Stimulated activated naive B cell treated with anti-CD40 and anti-IgM and Interleukin-4, amounts not matched to agents 10 μg/mL and 1 μg/mL and 100 μg/mL, for 72 hours (primary cell): ENCODE measurements around the gene NPM1.
"Not testable (repeated sequence)": the region's sequence is repeated elsewhere in the genome, so short reads cannot be mapped to it uniquely, and the experiment has no call there.

ENCODE experiments used
- ATAC-seq, 2 donors: fragments of 150-1000 bp; cut with Tn5 transposase; replicated peaks; 2 replicates each; pipeline ENCODE4 v1.10.0; 2021; ENCODE audit warnings: moderate library complexity in 1 of 2
- DNase-seq: peaks from one replicate; pipeline ENCODE4 v3.0.0; 2021
- H3K27ac Mint-ChIP-seq: one replicate; pipeline ENCODE4 v1.8.0; 2022; ENCODE audit warnings: mild to moderate bottlenecking, mixed read lengths
- H3K27me3 Mint-ChIP-seq, 2 donors: one replicate each; pipeline ENCODE4 v1.8.0; 2022; ENCODE audit warnings: mixed read lengths in 2 of 2
- H3K36me3 Mint-ChIP-seq, 2 donors: one replicate each; pipeline ENCODE4 v1.8.0; 2022; ENCODE audit warnings: mixed read lengths in 2 of 2, mild to moderate bottlenecking in 1 of 2
- H3K4me1 Mint-ChIP-seq, 2 donors: one replicate each; pipeline ENCODE4 v1.8.0; 2022; ENCODE audit warnings: mixed read lengths in 2 of 2, mild to moderate bottlenecking in 1 of 2
- H3K4me3 Mint-ChIP-seq, 2 donors: one replicate each; pipeline ENCODE4 v1.8.0; 2022; ENCODE audit warnings: mild to moderate bottlenecking in 2 of 2, mixed read lengths in 2 of 2, moderate library complexity in 1 of 2
- H3K9me3 Mint-ChIP-seq, 2 donors: one replicate each; pipeline ENCODE4 v1.8.0; 2022; ENCODE audit warnings: mixed read lengths in 2 of 2, mild to moderate bottlenecking in 1 of 2

The NPM1 gene

DNA sequence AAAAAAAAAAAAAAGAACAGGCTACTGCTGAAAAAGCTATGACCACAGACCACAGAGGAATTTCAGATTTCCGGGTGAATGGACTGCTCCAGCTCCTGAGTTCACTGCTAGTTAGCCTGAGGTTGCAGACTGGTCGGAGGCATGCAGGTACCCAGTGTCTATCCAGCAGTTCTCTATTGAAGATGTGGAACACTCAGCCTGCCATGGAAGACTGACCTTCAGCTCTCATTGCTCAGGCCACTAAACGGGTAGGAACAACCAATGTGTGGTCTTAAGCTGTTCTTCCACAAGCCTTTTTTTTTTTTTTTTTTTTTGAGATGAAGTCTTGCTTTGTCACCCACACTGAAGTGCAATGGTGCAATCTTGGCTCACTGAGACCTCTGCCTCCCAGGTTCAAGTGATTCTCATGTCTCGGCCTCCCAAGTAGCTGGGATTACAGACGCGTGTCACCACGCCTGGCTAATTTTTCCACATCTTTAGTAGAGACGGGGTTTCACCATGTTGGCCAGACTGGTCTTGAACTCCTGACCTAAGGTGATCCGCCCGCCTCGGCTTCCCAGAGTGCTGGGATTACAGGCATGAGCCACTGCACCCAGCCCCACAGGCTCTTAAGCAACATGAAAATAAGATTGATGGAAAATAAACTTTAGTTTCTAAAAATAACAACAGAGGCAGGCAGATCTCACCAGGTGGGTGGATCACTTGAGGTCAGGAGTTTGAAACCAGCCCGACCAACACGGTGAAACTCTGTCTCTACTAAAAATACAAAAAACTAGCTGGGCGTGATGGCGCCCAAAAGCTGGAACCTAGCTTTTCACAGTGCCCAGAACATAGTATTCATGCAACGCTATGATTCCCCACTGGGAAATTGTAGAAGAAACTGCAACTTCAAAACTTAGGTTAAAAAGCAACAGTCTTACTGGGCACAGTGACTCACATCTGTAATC lies 20.0 kb upstream of the NPM1 start:
- H3K4me3 Mint-ChIP-seq: no peak overlapping the region
- no peaks in the 10 kb centered on the region for H3K36me3 Mint-ChIP-seq
- H3K9me3 Mint-ChIP-seq: no peaks in the 10 kb centered on the region
- DNase-seq (no peak), ATAC-seq (peak; percentile 51 to 63)
- H3K27ac Mint-ChIP-seq: peak overlapping the region; percentile 17
- H3K4me1 Mint-ChIP-seq: peaks cover 5 to 15% of the 10 kb centered on the region in 2 donors
- peaks cover 30 to 49% of the 10 kb centered on the region in 2 donors for H3K27me3 Mint-ChIP-seq

DNA sequence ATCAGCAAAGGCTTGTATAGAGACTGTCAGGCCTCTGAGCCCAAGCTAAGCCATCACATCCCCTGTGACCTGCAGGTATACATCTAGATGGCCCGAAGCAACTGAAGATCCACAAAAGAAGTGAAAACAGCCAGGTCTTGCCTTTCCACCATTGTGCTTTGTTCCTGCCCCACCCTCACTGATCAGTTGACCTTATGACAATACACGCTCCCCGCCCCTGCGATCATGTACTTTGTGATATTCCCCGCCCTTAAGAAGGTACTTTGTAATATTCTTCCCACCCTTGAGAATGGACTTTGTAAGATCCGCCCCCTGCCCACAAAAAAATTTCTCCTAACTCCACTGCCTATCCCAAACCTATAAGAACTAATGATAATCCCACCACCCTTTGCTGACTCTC lies 18.6 kb upstream of the NPM1 start:
- no peak for DNase-seq
- Mint-ChIP-seq H3K27me3 (peaks cover 30 to 49% of the 10 kb centered on the region in 2 donors), H3K4me3 (no peak overlapping the region), H3K9me3 (no peaks in the 10 kb centered on the region), H3K27ac (no peak overlapping the region), H3K4me1 (peaks cover 0 to 7% of the 10 kb centered on the region in 2 donors), H3K36me3 (no peaks in the 10 kb centered on the region)
- ATAC-seq: no peak

DNA sequence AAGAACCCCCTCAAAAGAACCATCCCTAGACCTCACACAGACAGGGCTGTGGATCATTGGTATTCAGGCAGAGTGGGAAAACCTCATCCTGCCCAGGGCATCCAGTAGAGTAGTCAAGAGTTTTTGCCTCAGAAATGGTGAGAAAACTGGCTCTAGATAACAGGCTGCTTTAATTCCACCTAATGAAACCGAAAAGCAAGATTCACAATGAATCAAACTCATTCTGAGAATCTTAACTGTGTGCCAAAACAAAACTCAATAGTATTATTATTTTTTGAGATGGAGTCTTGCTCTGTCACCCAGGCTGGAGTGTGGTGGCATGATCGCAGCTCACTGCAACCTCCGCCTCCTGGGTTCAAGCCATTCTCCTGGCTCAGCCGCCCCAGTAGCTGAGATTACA lies 17.8 kb upstream of the NPM1 start:
- H3K4me3 Mint-ChIP-seq: no peak overlapping the region
- H3K27ac Mint-ChIP-seq: no peak overlapping the region

DNA sequence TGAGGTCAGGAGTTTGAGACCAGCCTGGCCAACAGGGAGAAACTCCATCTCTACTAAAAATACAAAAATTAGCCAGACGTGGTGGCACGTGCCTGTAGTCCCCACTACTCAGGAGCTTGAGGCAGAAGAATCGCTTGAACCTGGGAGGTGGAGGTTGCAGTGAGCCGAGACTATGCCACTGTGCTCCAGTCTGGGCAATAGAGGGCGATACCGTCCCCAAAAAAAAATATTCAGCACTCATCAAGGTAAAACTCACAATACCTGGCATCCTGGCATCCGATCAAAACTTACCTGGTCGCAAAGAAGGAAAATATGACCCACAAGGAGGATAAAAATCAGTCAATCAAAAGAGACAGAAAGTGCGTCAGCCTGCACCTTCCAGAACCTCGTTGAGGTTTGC lies 16.8 kb upstream of the NPM1 start:
- H3K4me1 Mint-ChIP-seq, ATAC-seq, DNase-seq, H3K27ac Mint-ChIP-seq, H3K9me3 Mint-ChIP-seq, H3K4me3 Mint-ChIP-seq, H3K36me3 Mint-ChIP-seq: not testable (repeated sequence)
- peaks cover 21 to 36% of the 10 kb centered on the region in 2 donors for H3K27me3 Mint-ChIP-seq

More for the DNA sequence above, 17.8 kb upstream of the NPM1 start:
- Mint-ChIP-seq H3K36me3 (no peaks in the 10 kb centered on the region), H3K4me1 (peaks cover 0 to 5% of the 10 kb centered on the region in 2 donors), H3K9me3 (no peaks in the 10 kb centered on the region), H3K27me3 (peaks cover 30 to 46% of the 10 kb centered on the region in 2 donors)
- DNase-seq (no peak), ATAC-seq (no peak)

DNA sequence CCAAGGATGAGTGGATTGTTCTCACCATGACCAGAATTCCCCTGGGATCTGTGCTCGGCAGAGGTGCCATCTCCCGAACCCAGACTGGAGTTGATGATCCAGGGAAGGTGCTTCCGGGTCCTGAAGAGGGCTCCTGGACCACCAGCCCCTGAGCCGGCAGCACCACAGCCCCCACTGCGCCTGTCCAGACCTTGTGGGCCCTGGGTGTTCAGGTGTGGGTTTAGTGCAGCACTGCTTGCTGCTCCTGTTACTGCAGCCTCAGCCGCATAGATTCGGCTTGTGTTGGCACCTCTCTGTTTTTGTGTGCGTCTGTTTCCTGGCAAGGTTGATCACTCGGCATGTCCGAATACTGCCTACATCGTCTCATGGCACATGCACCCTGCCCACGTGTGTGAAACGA lies 16.3 kb upstream of the NPM1 start:
- H3K4me1 Mint-ChIP-seq: peaks cover 0 to 5% of the 10 kb centered on the region in 2 donors
- no peaks in the 10 kb centered on the region for H3K36me3 Mint-ChIP-seq
- DNase-seq (no peak), ATAC-seq (no peak)
- H3K9me3 Mint-ChIP-seq: no peaks in the 10 kb centered on the region
- no peak overlapping the region for H3K27ac Mint-ChIP-seq
- H3K27me3 Mint-ChIP-seq: peaks cover 21 to 34% of the 10 kb centered on the region in 2 donors
- no peak overlapping the region for H3K4me3 Mint-ChIP-seq

DNA sequence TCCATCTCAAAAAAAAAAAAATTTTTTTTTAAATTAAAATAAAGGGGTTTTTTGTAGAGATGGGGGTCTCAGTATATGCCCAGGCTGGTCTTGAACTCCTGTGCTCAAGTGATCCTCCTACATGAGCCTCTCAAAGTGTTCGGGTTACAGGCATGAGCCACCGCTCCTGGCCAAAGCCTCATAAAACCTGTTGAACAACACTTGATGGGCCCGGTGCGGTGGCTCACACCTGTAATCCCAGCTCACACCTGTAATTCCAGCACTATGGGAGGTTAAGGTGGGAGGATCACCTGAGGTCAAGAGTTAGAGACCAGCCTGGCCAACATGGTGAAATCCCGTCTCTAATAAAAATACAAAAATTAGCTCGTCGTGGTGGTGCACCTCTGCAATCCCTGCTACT lies 7.7 kb upstream of the NPM1 start:
- Mint-ChIP-seq H3K9me3 (no peaks in the 10 kb centered on the region), H3K4me1 (no peaks in the 10 kb centered on the region), H3K36me3 (no peaks in the 10 kb centered on the region), H3K27ac (no peak overlapping the region), H3K4me3 (no peak overlapping the region), H3K27me3 (no peaks in the 10 kb centered on the region)
- ATAC-seq (no peak), DNase-seq (no peak)

DNA sequence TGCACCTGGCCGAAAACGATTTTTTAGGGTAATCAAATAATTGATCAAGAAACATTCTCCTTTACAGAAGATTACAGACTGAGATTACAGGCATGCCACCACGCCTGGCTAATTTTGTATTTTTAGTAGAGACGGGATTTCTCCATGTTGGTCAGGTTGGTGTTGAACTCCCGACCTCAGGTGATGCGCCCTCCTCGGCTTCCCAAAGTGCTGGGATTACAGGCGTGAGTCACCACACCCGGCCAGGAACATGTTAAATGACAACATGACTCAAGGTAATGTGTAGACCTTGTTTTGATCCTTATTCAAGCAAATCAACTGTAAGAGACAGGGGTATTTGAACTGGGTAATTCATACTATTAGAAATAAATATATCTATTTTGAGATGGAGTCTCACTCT lies 3.2 kb upstream of the NPM1 start:
- DNase-seq, H3K9me3 Mint-ChIP-seq, H3K27ac Mint-ChIP-seq, H3K4me3 Mint-ChIP-seq, ATAC-seq, H3K27me3 Mint-ChIP-seq: not testable (repeated sequence)
- Mint-ChIP-seq H3K4me1 (peaks cover 11 to 27% of the 10 kb centered on the region in 2 donors), H3K36me3 (peaks cover 17 to 23% of the 10 kb centered on the region in 2 donors)

DNA sequence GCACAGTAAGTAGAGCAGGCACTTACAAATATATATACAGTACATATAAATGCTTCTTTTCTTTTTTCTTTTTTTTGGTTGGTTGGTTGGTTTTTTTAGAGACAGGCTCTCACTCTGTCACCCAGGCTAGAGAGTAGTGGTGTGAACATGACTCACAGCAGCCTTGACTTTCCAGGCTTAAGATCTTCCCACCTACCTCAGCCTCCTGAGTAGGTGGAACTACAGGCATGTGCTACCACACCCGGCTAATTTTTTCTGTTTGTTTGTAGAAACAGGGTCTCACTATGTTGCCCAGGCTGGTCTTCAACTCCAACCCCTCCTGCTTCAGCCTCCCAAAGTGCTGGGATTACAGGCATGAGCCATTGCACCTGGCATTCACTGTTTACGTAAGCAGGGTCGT lies 2.6 kb upstream of the NPM1 start:
- not testable (repeated sequence) for H3K4me3 Mint-ChIP-seq, H3K27ac Mint-ChIP-seq, H3K9me3 Mint-ChIP-seq, DNase-seq, ATAC-seq, H3K27me3 Mint-ChIP-seq
- peaks cover 23 to 29% of the 10 kb centered on the region in 2 donors for H3K36me3 Mint-ChIP-seq
- peaks cover 11 to 32% of the 10 kb centered on the region in 2 donors for H3K4me1 Mint-ChIP-seq

DNA sequence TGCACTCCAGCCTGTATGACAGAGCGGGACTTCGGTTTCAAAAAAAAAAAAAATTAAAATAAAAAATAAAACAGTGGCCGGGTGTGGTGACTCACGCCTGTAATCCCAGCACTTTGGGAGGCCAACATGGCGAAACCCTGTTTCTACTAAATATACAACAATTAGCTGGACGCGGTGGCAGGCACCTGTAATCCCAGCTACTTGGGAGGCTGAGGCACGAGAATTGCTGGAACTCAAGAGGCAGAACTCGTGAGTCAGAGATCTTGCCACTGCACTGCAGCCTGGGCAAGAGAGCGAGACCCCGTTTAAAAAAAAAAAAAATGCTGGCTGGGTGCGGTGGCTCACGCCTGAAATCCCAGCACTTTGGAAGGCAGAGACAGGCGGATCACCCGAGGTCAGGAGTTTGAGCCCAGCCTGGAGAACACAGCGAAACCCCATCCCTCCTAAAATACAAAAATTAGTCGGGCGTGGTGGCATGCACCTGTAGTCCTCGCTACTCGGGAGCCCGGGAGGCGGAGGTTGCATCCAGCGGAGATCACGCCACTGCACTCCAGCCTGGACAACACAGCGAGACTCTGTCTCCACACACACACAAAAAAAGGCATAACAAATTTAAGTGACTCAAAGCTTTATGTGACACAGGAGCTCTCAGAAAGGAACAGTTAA lies 1.5 kb upstream of the NPM1 start:
- Mint-ChIP-seq H3K27me3 (peaks cover 0 to 4% of the 10 kb centered on the region in 2 donors), H3K36me3 (peaks cover 31 to 40% of the 10 kb centered on the region in 2 donors), H3K27ac (peak overlapping the region; percentile 56), H3K4me1 (peaks cover 17 to 43% of the 10 kb centered on the region in 2 donors), H3K9me3 (no peaks in the 10 kb centered on the region), H3K4me3 (peak overlapping the region in 1 of 2 donors; percentile 45)
- ATAC-seq (no peak), DNase-seq (no peak)

DNA sequence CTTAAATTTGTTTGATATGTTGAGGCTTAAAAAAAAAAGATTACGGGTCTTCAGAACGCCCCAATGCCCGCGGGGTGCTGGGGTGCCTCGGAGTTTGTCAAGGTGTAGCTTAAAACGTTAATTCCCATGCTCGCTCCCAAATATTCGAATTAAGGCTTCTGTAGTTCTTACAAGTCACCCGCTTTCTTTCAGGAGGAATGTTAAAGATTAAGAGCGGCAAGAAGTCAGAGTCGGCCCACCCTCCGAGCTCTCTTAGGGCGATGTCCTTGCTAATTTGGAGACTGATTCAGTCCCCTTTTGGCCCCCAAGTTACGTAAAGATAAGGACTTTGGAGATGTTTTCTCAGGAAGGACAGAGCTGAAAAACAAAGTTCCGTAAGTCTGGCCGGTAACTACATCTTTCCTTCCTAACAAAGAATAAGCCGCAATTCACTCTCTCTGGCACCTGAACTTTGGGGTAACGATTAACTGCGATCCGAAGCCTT lies 746 bp upstream of the NPM1 start:
- Mint-ChIP-seq H3K36me3 (peaks cover 37 to 45% of the 10 kb centered on the region in 2 donors), H3K27me3 (peaks cover 0 to 4% of the 10 kb centered on the region in 2 donors), H3K4me3 (peak overlapping the region; percentile 94 to 95), H3K4me1 (peaks cover 21 to 49% of the 10 kb centered on the region in 2 donors), H3K27ac (peak overlapping the region; percentile 100), H3K9me3 (no peaks in the 10 kb centered on the region)
- ATAC-seq (no peak), DNase-seq (no peak)

DNA sequence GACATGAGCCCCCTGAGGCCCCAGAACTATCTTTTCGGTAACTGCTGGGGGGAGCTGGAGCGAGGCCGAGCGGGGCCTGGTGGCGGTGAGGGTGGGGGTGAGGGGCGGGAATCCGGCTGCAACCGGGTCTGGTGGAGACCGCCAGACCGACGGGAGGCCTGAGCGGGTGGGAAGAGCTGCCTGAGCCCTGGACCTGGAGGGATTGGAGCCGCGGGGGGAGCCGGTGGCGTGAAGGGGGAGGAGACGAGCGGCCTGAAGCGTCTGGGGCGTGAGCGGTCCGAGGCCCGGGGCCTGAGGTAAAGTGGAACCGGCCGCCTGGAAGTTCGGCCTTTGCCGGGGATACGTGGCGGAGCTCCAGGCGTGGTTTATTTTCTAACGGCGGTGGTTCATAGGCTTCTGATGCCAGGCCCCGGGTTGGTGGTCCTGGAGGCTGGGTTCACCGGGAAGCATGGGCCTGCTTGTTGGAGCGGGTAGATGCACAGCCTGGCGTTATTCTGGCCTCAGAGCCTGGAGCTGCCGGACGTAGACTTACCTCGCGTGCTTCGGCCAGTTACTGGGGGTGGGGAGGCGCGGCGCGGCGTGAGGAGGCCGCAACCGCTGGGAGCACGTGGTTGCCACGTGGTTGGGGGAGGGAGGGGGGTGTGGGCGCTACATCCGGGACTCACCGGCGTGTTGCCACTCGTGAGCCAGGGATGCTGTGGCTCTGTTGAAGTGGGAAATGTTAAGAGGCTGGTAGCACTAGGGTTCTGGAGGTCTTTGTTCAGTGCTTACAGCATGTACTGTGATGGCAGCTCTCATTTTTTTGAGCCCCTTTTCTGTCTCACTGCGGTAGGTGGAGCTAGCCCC lies 544 bp downstream of the NPM1 start:
- DNase-seq (peak; percentile 68), ATAC-seq (peak; percentile 57 to 60)
- H3K9me3 Mint-ChIP-seq: no peaks in the 10 kb centered on the region
- peaks cover 26 to 62% of the 10 kb centered on the region in 2 donors for H3K4me1 Mint-ChIP-seq
- H3K36me3 Mint-ChIP-seq: peaks cover 45 to 53% of the 10 kb centered on the region in 2 donors
- H3K27ac Mint-ChIP-seq: peak overlapping the region; percentile 100
- H3K27me3 Mint-ChIP-seq: peaks cover 0 to 4% of the 10 kb centered on the region in 2 donors
- H3K4me3 Mint-ChIP-seq: peak overlapping the region; percentile 94 to 95

DNA sequence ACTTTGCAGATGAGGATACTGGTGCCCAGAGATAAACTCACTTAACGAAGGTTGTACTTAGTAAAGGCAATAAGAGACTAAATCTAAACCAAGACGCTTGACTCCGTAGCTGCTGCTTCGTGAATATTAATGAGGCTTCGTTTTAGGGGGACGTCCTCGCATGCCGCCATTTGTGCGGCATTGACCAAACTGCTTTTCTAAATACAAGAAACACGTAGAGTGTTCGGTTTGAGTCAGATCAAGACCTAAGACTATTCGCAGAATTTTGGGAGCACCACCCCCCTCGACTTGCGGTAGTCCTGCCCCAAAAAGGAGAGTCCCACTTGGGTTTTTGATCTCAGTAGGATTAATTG lies 1.1 kb downstream of the NPM1 start:
- H3K27me3 Mint-ChIP-seq: peaks cover 0 to 4% of the 10 kb centered on the region in 2 donors
- peak overlapping the region; percentile 100 for H3K27ac Mint-ChIP-seq
- peak in 1 of 2 donors; percentile 3 for ATAC-seq
- H3K4me1 Mint-ChIP-seq: peaks cover 28 to 67% of the 10 kb centered on the region in 2 donors
- peaks cover 50 to 58% of the 10 kb centered on the region in 2 donors for H3K36me3 Mint-ChIP-seq
- no peaks in the 10 kb centered on the region for H3K9me3 Mint-ChIP-seq
- no peak for DNase-seq
- H3K4me3 Mint-ChIP-seq: peak overlapping the region; percentile 94 to 95

DNA sequence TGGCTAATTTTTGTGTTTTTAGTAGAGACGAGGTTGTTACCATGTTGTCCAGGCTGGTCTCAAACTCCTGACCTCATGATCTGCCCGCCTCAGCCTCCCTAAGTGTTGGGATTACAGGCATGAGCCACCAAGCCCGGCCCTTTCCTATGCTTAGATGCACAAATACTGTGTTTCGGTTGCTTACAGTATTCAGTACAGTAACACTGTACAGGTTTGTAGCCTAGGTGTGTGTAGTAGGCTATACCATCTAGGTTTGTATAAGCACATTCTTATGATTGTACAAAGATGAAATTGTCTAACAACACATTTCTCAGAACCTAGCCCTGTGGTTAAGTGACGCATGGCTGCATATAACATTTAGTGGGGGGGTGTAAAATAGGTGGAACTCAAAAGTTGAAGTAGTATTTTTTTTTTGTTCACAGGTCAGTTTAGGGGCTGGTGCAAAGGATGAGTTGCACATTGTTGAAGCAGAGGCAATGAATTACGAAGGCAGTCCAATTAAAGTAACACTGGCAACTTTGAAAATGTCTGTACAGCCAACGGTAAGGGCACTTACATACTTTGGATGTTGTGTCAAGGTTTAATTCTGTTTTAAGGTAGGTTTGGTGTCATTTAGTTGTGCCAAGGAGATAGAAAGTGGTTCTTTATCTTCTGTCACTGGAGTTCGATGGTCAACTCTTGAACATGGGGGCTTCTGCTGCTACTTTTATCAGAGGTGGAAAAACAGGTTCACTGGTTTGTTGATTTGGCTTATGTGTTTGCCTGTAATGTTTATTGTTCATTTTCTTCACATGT lies 3.4 kb downstream of the NPM1 start:
- Mint-ChIP-seq H3K4me1 (peaks cover 28 to 74% of the 10 kb centered on the region in 2 donors), H3K4me3 (peak overlapping the region; percentile 78 to 94), H3K27me3 (peaks cover 0 to 4% of the 10 kb centered on the region in 2 donors), H3K36me3 (peaks cover 59 to 67% of the 10 kb centered on the region in 2 donors), H3K9me3 (no peaks in the 10 kb centered on the region), H3K27ac (peak overlapping the region; percentile 91)
- ATAC-seq: no peak
- no peak for DNase-seq
